DOHH2 (cell line): ENCODE results near the gene DTNB.

ENCODE experiments used
- H3F3A ChIP-seq: fragments of 200-600 bp; sonication (generic), shearing (Covaris generic); 2 replicates; pipeline ENCODE4 v1.6.0; 2016; ENCODE audit warnings: antibody characterized with exemption, mild to moderate bottlenecking; ENCODE audit not compliant: control insufficient read depth, insufficient read depth
- H3K27ac ChIP-seq: fragments of 200-600 bp; sonication (generic); 2 replicates; pipeline ENCODE4 v1.5.1; 2014; ENCODE audit warnings: low read depth, mild to moderate bottlenecking, low read length, moderate library complexity
- H3K27me3 ChIP-seq: fragments of 200-600 bp; sonication (generic); 2 replicates; pipeline ENCODE4 v1.6.1; 2014; ENCODE audit warnings: mild to moderate bottlenecking, low read length, mixed read lengths; ENCODE audit not compliant: control insufficient read depth
- H3K36me3 ChIP-seq: fragments of 200-600 bp; sonication (generic); 2 replicates; pipeline ENCODE4 v1.6.1; 2014; ENCODE audit warnings: mild to moderate bottlenecking, low read length, moderate library complexity, mixed read lengths; ENCODE audit not compliant: control insufficient read depth
- H3K4me1 ChIP-seq: fragments of 200-600 bp; sonication (generic); 2 replicates; pipeline ENCODE4 v1.6.1; 2014; ENCODE audit warnings: mild to moderate bottlenecking, low read length, mixed read lengths; ENCODE audit not compliant: control insufficient read depth
- H3K4me2 ChIP-seq: fragments of 200-600 bp; sonication (generic); 2 replicates; pipeline ENCODE4 v1.6.0; 2014; ENCODE audit warnings: mild to moderate bottlenecking, low read length, moderate library complexity
- H3K4me3 ChIP-seq: fragments of 200-600 bp; sonication (generic); 2 replicates; pipeline ENCODE4 v1.5.1; 2014; ENCODE audit warnings: mild to moderate bottlenecking, low read length, mixed read lengths
- H3K79me2 ChIP-seq: fragments of 200-600 bp; sonication (generic); 2 replicates; pipeline ENCODE4 v1.6.1; 2014; ENCODE audit warnings: mild to moderate bottlenecking, low read length, mixed read lengths; ENCODE audit not compliant: control insufficient read depth
- H3K9me2 ChIP-seq: fragments of 200-600 bp; sonication (generic); replicated peaks from 2 replicates; pipeline ENCODE4 v1.6.1; 2014; ENCODE audit warnings: mild to moderate bottlenecking, low read length, mixed read lengths; ENCODE audit not compliant: control insufficient read depth
- H3K9me3 ChIP-seq: fragments of 200-600 bp; sonication (generic); 2 replicates; pipeline ENCODE4 v1.6.1; 2014; ENCODE audit warnings: antibody characterized with exemption, low read length, mixed read lengths; ENCODE audit not compliant: control insufficient read depth, insufficient read depth
- H4K20me1 ChIP-seq: fragments of 200-600 bp; sonication (generic); 2 replicates; pipeline ENCODE4 v1.6.0; 2014; ENCODE audit warnings: low read depth, mild to moderate bottlenecking, antibody characterized with exemption, low read length, moderate library complexity; ENCODE audit not compliant: control insufficient read depth, insufficient read depth
- EZH2phosphoT487 ChIP-seq: fragments of 200-600 bp; sonication (generic); IDR thresholded peaks from 2 replicates; pipeline ENCODE4 v1.6.1; 2017; ENCODE audit warnings: borderline replicate concordance, mild to moderate bottlenecking, antibody characterized with exemption, low read length, moderate library complexity, mixed read lengths
- TF ChIP-seq, protein P1 (sequence below): fragments of 200-600 bp; sonication (generic); IDR thresholded peaks from one replicate; pipeline ENCODE4 v1.5.1; 2014; ENCODE audit warnings: antibody characterized with exemption, mild to moderate bottlenecking, low read depth, low read length; ENCODE audit not compliant: poor library complexity, severe bottlenecking

Gene DTNB

DNA sequence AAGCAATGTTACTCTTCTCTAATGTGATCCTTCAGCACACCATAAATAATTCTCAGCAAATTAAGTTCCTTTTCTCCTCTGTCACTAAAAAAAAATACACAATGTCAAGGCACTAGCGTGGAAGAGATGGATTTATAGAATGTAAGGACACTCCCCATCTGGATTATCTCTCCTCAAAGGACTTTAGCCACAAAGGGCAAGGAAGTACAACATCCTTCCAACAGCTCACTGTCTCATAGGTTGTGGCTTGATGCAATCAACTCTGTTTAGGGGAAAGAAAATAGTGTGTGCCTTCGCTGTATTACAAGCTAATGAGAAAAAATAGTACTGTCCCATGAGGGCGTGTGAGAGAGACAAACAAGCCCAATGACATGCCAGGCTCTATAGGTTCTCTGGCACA is 202.6 kb downstream of the DTNB start:
- no peak overlapping the region for H3K4me3 ChIP-seq
- no peaks in the 10 kb centered on the region for H3K9me2 ChIP-seq
- H4K20me1 ChIP-seq = no peaks in the 10 kb centered on the region
- H3K36me3 ChIP-seq = no peaks in the 10 kb centered on the region
- no peak overlapping the region for H3K4me2 ChIP-seq
- no peaks in the 10 kb centered on the region for H3K79me2 ChIP-seq
- peaks cover 6% of the 10 kb centered on the region; the same call in 1 of the 2 replicates for H3K4me1 ChIP-seq
- TF ChIP-seq EZH2phosphoT487 = no peak
- TF ChIP-seq, protein P1, sequence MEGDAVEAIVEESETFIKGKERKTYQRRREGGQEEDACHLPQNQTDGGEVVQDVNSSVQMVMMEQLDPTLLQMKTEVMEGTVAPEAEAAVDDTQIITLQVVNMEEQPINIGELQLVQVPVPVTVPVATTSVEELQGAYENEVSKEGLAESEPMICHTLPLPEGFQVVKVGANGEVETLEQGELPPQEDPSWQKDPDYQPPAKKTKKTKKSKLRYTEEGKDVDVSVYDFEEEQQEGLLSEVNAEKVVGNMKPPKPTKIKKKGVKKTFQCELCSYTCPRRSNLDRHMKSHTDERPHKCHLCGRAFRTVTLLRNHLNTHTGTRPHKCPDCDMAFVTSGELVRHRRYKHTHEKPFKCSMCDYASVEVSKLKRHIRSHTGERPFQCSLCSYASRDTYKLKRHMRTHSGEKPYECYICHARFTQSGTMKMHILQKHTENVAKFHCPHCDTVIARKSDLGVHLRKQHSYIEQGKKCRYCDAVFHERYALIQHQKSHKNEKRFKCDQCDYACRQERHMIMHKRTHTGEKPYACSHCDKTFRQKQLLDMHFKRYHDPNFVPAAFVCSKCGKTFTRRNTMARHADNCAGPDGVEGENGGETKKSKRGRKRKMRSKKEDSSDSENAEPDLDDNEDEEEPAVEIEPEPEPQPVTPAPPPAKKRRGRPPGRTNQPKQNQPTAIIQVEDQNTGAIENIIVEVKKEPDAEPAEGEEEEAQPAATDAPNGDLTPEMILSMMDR = no peak
- no peaks in the 10 kb centered on the region for H3F3A ChIP-seq
- H3K27ac ChIP-seq = no peak overlapping the region
- H3K9me3 ChIP-seq = 0 out of 2 replicates have a peak, but pooled peaks cover 6% of the 10 kb centered on the region
- H3K27me3 ChIP-seq = no peaks in the 10 kb centered on the region

DNA sequence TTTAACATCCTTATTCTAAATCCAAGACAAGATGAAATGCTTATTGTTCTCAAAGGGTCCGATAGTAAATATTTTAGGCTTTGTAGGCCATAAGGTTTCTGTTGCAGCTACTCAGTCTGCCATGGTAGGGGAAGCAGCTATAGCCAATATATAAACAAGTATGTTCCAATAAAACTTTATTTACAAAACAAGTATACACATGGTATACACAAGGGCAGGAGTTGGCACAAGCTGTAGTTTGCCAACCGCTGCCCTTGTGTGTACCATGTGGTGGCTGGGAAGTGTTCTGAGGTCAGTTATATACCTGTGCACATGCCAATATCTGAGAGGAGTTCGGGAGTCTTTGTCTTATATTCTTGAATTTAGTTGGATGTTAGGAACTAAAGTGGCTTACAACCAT is 205.6 kb downstream of the DTNB start:
- no peaks in the 10 kb centered on the region for H3K27me3 ChIP-seq
- no peaks in the 10 kb centered on the region for H3K79me2 ChIP-seq
- H3K4me2 ChIP-seq = no peak overlapping the region
- H3K27ac ChIP-seq = no peak overlapping the region
- no peaks in the 10 kb centered on the region for H3F3A ChIP-seq
- no peaks in the 10 kb centered on the region for H3K4me1 ChIP-seq
- H3K36me3 ChIP-seq = no peaks in the 10 kb centered on the region
- H3K4me3 ChIP-seq = no peak overlapping the region
- no peak for TF ChIP-seq EZH2phosphoT487
- TF ChIP-seq, protein P1 = no peak
- H3K9me3 ChIP-seq = no peaks in the 10 kb centered on the region
- H3K9me2 ChIP-seq = no peaks in the 10 kb centered on the region
- no peaks in the 10 kb centered on the region for H4K20me1 ChIP-seq

DNA sequence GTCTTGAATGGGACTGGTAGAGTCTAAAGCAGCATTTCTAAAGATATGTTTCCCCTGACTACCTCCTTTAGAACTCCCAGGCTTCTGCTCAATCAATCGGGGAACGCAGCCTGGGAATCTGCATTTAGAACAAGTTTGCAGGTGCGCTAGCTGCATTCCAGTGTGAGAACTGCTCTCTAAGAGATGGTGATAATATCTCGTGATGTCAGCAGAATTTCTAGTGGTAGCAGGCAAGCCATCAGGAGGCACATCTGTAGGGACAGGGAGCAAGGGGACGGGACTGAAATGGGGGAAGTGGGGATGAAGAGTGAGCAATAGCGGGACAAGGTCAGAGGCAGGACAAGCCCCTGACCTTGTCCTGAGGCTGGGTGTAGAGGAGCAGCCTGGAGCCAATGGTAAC is 211.4 kb downstream of the DTNB start:
- H3K27me3 ChIP-seq = no peaks in the 10 kb centered on the region
- H3K4me1 ChIP-seq = no peaks in the 10 kb centered on the region
- no peaks in the 10 kb centered on the region for H3K36me3 ChIP-seq
- no peak for TF ChIP-seq EZH2phosphoT487
- TF ChIP-seq, protein P1 = no peak
- H3K4me2 ChIP-seq = no peak overlapping the region
- H3K27ac ChIP-seq = no peak overlapping the region
- H4K20me1 ChIP-seq = no peaks in the 10 kb centered on the region
- no peaks in the 10 kb centered on the region for H3K9me2 ChIP-seq
- H3K4me3 ChIP-seq = no peak overlapping the region
- H3K79me2 ChIP-seq = no peaks in the 10 kb centered on the region
- H3K9me3 ChIP-seq = no peaks in the 10 kb centered on the region
- H3F3A ChIP-seq = no peaks in the 10 kb centered on the region
